GM18909 (cell line): Measurements from ENCODE around the gene MOV10L1.
"Not testable (repeated sequence)": the region's sequence is repeated elsewhere in the genome, so short reads cannot be mapped to it uniquely, and the experiment has no call there.

Source experiments
- ATAC-seq: cut with Tn5 transposase; IDR thresholded peaks from one replicate; pipeline ENCODE4 v1.9.1; 2021; ENCODE audit warnings: mild to moderate bottlenecking; ENCODE audit not compliant: unreplicated experiment, poor library complexity

The MOV10L1 gene

DNA sequence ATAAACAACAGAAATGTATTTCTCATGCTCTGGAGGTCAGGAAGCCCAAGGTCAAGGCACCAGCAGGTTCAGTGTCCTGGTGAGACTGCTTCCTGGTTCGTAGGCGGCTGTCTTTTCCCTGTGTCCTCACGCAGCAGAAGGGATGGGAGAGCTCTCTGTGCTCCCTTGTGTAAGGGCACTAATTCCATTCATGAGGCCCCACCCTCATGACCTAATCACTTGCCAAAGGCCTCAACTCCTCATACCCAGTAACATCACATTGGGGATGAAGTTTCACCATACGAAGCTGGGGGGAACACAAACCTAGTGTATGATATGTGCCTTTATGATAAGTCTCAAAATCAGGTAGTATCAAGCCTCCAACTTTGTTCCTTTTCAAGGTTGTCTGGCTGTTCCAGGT, 42.1 kb downstream of the MOV10L1 start:
- no peak for ATAC-seq

DNA sequence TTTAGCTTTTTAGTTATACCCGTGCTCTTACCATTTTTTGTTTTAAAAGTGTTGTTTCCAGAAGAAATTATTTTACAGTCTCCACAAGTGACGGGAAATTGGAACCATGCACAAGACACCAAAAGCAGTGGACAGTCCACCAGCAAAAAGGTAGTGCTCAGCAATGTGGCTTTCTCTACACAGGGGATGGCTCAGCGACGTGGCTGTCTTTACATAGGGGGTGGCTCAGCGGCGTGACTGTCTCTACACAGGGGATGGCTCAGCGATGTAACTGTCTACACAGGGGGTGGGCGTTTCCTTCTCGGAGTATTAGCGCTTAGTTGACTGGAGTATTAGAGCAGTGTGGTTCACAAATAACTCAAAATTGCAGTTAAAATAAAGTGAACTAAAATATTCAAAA, 44.7 kb downstream of the MOV10L1 start:
- ATAC-seq, result no peak

- ATAC-seq, result no peak
These were observed 46.8 kb downstream of the MOV10L1 start for GRCh38 chr22:50136581-50137015.

- not testable (repeated sequence) for ATAC-seq
These were observed 47.5 kb downstream of the MOV10L1 start for GRCh38 chr22:50137277-50137676.

DNA sequence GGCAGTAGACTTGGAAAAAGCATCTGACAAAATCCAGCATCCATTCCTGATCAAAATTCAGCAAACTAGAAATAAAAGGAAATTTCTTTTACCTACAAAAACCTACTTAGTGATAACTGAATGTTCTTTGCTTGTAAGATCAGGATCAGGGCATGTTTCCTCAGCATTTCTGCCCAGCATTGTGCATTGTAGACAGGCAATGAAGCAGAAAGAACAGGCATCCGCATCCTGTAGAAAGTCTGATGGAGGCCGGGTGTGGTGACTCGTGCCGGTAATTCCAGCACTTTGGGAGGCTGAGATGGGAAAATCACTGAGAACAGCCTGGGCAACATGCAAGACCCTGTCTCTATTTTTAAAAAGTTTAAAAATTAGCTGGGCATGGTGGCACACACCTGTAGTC, 48.2 kb downstream of the MOV10L1 start:
- no peak for ATAC-seq

GRCh38 chr22:50138988-50139387, 49.2 kb downstream of the MOV10L1 start:
- ATAC-seq, result no peak

DNA sequence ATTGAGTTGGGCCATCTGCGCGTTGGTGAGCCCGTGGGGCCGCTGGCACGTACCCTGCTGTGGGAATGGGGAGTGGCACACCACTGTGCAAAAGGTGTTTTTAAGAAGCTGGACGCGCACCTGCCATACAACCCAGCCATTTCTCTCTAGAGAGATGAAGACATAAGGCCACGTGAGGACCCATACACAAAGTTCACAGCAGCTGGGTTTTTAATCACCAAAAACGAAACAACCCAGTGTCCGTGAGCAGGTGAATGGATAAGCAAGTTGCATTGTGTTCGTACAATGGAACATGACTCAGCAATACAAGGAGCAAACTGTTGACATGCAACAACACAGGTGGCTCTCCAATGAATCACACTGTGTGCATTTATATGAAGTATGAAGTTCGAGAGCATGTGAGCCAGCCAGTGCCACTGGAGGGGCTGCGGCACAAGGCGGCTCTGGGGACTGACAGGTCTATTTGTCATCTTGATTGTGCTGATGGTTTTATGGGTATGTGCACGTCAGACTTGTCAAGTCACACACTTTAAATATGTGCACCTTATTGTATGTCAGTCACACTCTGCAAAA, 50.1 kb downstream of the MOV10L1 start:
- ATAC-seq, result no peak

DNA sequence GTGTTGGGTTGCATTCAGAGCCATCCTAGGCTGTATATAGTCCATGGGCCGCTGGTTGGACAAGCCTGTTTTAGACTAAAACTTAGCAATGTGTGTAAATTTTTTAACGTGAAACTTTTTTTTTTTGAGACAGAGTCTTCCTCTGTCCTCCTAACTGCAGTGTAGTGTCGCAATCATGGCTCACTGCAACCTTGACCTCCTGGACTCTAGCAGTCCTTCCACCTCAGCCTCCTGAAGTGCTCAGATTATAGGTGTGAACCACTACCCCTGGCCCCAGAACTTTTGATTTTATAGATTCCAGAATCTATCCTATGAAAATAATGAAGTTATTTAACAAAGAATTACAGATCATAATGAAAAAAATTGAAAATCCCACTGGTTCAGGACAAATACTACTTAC, 50.8 kb downstream of the MOV10L1 start:
- ATAC-seq, result no peak

DNA sequence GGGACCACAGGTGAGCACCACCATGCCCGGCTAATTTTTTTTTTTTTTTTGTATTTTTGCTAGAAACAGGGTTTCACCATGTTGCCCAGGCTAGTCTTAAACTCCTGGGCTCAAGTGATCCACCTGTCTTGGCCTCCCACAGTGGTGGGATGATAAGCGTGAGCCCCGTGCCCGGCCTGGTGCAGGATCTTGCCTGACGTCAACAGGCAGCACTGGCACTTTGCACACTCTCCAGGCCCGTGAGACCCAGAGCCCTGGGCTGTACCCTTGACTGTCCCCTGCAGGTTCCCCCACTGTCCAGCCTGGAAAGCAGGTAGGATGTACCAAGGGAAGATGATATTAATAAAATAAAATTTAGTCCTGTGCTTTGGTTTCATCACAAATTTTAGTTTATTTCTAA, 51.7 kb downstream of the MOV10L1 start:
- ATAC-seq, result no peak

- no peak for ATAC-seq
These were observed 52.1 kb downstream of the MOV10L1 start for GRCh38 chr22:50141891-50142363.

GRCh38 chr22:50143096-50143495, 53.3 kb downstream of the MOV10L1 start:
- ATAC-seq, result no peak

- no peak for ATAC-seq
These were observed 54.3 kb downstream of the MOV10L1 start for GRCh38 chr22:50144005-50144614.

- no peak for ATAC-seq
These were observed 56.1 kb downstream of the MOV10L1 start for GRCh38 chr22:50145721-50146438.

- ATAC-seq, result no peak
These were observed 56.8 kb downstream of the MOV10L1 start for GRCh38 chr22:50146439-50147238.

DNA sequence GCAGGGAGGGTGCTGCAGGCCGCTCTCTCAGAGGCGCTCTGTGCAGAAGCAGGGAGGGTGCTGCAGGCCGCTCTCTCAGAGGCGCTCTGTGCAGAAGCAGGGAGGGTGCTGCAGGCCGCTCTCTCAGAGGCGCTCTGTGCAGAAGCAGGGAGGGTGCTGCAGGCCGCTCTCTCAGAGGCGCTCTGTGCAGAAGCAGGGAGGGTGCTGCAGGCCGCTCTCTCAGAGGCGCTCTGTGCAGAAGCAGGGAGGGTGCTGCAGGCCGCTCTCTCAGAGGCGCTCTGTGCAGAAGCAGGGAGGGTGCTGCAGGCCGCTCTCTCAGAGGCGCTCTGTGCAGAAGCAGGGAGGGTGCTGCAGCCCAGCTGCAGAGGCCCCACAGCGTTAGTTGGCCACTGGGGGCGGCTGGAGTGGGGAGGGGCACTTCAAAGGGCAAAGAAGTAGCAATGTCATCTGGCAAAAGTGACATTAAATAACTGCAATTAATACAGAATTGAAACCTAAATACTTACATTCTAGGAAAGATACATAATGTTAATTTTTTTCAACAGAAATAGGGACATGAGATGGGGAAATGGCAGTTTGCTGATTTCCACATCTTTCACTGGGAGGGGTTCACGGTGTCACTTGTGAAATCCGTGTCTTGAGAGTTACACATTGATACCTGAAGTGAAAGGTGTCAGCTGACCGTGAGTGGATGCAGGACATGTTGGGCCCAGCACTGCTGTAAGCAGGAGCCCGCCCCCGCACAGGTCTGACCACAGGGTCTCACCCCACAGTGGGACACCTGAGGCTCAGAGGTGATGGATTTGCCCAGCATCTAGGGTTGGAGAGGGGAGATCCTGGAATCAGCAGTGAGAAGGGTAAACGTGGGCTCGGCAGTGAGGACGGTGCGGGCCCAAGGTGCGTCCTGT, 57.7 kb downstream of the MOV10L1 start:
- ATAC-seq, result not testable (repeated sequence)

GRCh38 chr22:50148166-50148500, 58.3 kb downstream of the MOV10L1 start:
- no peak for ATAC-seq

- ATAC-seq, result no peak
These were observed 59.4 kb downstream of the MOV10L1 start for GRCh38 chr22:50148991-50149721.

- no peak for ATAC-seq
These were observed 60.6 kb downstream of the MOV10L1 start for GRCh38 chr22:50150161-50151129.
